NCI-H524 (cell line): Measurements from ENCODE around the gene HS3ST2.
"Not testable (repeated sequence)": the region's sequence is repeated elsewhere in the genome, so short reads cannot be mapped to it uniquely, and the experiment has no call there.

Source experiments
- DNase-seq, 2 experiments: peaks; one replicate each; lab custom pipeline; 2025; lab: John Stamatoyannopoulos, UW

Gene HS3ST2

GRCh38 chr16:22878955-22879354, 65.0 kb downstream of the HS3ST2 start:
- no peak for DNase-seq

DNA sequence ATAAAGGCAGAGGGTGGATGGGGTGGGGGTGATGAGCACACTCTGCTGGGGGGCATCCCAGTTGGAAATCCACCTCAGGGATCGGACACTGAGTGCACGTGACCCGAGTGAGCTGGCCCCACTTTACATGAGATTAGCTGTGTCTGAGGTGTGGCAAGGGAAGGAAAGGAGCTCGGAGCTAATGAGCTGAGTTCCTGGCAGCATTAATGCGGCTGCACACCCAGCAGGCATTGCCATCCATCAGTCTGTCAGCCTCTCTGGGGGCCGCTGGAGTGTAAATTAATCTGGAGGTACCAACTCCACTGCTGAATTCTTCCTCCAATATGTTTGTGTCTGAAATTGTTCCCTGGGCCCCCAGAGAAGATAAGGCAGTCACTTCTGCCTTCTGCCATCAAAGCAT, 65.5 kb downstream of the HS3ST2 start:
- no peak for DNase-seq

DNA sequence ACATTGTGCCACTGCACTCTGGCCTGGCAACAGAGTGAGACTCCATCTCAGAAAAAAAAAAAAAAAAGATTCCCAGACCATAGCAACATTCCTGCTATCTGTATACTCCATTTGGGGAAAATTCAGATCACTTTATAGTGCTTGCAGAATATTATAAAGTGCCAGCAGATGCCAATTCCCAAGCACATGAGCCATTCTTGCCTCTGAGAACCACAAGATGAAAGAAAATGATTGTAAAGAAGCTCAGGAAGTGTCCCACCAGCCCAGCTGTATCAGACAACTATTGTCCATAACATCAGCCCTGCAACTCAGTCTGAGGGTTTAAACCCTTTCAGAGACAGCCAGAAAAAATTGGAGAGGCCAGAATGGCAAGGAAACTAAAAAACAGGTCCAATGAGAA, 69.0 kb downstream of the HS3ST2 start:
- no peak for DNase-seq

GRCh38 chr16:22885951-22886350, 72.0 kb downstream of the HS3ST2 start:
- DNase-seq, result no peak

GRCh38 chr16:22886927-22887326, 73.0 kb downstream of the HS3ST2 start:
- DNase-seq, result no peak

- no peak for DNase-seq
Measured at GRCh38 chr16:22887445-22887844, 73.5 kb downstream of the HS3ST2 start.

- no peak for DNase-seq
Measured at GRCh38 chr16:22888791-22889190, 74.8 kb downstream of the HS3ST2 start.

DNA sequence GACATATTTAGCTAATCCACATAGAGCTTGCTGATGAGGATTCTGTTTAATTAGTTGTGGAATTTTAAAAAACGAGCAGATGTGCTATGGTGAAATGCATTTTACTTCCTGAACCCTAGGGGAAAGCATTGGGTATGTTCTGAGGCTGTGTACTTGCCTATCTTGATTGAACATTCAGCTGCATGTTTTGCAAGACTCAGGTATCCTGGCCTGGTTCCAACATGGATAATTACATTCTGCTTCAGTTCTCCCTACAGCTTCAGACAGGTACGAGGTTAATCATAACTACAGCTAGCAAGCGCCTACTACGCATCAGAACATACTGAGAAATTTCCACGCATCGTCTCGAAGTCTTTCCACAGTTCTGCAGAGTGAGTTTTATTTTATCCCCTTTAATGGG, 77.0 kb downstream of the HS3ST2 start:
- no peak for DNase-seq

DNA sequence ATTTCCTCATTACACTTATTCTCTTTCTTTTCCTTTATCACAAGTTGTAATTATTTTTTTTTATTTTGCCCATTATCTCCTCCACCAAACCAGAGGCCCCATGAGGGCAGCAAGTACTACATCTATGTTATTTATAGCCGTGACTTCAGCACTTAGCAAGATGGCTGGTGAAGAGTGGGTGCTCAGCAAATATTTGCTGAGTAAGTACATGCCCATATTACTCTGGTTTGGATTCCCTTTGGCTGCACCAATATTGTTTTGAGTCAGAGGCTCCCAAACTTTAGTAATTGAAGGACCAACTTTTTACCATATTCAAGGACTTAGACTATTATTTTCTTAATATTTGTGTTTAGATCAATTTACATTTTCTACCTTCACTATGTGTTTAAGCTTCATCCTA, 83.2 kb downstream of the HS3ST2 start:
- no peak for DNase-seq

DNA sequence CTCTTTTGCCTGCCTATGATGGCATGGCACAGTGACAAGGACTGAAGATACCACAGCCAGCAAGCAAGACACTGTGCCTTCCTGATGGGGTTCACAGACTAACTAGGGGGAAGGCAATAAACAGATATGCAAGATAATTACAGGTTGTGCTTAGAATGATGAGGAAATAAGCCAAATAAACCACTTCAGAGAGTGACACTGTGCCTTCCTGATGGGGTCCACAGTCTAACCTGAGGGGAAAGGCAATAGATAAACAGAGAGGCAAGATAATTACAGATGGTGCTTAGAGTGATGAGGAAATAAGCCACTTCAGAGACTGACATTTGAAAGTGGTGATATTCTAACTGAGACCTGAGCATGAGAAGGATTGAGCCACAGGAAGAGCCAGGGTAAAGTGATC, 84.2 kb downstream of the HS3ST2 start:
- DNase-seq, result no peak

DNA sequence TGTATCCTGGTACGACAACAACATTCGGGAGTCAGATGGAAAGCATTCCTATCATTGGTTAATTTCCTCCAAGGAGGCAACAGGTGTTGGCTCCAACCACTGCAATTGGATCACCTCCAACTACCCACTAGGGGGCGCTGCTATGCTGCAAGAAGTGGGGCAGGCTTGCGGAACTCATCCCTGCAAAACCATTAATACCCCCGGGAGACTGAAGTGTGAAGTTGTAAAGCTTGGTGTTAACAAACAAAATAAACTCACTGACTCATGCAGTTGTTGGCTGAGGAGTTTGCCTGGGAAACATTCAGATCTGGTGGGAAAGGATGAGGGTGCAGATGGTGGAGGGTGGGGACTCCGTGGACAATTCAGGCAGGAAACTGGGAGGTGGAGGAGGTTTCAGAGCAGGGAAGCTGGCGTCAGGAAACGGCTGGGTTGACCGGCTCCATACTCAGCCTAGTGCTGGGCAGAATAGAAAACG, 84.9 kb downstream of the HS3ST2 start:
- DNase-seq, result peak; percentile 32 to 72

DNA sequence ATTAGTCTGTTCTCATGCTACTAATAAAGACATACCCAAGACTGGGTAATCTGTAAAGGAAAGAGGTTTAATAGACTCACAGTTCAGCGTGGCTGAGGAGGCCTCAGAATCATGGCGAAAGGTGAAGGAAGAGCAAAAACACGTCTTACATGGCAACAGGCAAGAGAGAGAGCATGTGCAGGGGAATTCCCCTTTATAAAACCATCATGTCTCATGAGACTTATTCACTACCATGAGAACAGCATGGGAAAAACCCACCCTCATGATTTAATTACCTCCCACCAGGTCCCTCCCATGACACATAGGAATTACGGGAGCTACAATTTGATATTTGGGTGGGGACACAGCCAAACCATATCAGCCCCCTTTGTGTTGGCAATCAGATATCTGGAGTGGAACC, 85.6 kb downstream of the HS3ST2 start:
- DNase-seq, result not testable (repeated sequence)

DNA sequence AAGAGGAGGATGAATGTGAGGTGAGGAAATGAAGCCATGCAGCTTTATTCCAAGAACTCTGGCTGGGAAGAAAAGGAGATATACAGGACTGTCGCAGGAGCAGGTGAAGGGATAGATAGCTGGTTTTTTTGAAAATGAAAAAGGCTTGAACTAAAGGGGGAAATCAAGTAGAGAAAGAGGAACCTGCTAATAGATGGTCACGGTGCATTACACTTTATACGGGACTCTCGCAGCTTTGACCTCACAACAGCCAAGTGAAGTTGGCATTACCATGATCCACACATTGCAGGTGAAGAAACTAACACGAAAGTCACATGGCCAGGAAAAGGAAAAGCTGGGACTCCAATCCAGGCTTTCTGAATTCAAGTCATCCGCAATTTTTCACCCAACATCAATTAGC, 86.9 kb downstream of the HS3ST2 start:
- no peak for DNase-seq

- DNase-seq, result no peak
Measured at GRCh38 chr16:22901563-22901962, 87.6 kb downstream of the HS3ST2 start.

GRCh38 chr16:22903716-22904115, 89.8 kb downstream of the HS3ST2 start:
- DNase-seq, result no peak

- DNase-seq, result no peak
Measured at GRCh38 chr16:22912654-22913053, 98.7 kb downstream of the HS3ST2 start.

DNA sequence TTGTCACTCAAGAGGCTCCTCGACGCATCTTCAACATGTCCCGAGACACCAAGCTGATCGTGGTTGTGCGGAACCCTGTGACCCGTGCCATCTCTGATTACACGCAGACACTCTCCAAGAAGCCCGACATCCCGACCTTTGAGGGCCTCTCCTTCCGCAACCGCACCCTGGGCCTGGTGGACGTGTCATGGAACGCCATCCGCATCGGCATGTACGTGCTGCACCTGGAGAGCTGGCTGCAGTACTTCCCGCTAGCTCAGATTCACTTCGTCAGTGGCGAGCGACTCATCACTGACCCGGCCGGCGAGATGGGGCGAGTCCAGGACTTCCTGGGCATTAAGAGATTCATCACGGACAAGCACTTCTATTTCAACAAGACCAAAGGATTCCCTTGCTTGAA, 101.0 kb downstream of the HS3ST2 start:
- no peak for DNase-seq

DNA sequence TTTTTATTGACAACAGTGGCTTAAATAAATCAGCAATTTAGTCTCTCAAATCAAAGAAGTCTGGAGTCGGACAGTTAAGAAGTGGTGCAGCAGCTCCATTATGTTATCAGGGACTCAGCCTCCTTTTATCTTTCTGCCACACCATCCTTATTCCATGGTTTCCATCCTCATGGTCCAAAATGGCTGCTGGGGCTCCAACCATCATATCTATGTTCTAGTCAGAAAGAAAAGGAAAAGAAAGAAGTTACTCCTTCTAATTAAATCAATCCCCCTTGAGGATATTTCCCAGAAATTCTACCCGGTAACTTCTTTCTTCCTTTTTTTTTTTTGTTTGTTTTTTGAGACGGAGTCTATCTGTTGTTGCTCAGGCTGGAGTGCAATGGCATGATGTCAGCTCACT, 109.5 kb downstream of the HS3ST2 start:
- DNase-seq, result no peak

DNA sequence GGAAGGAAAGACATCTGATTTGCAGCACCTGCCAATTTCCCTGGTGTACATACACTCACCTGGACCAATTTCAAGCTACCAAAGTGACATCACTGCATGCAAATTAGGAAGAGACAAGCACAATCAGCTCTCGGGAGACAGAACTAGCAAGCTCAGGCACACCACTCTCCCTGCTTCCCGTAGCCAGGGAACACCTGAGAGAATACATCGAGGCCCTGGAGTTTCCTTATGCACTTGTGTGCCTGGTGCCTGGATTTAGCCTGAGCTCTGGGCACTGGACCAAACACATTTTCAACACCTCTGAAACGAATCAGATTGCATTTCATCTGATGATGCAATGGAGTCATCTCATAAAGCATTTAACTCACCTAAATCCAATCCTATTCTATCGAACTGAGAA, 110.5 kb downstream of the HS3ST2 start:
- no peak for DNase-seq

GRCh38 chr16:22926105-22926751, 112.3 kb downstream of the HS3ST2 start:
- no peak for DNase-seq

GRCh38 chr16:22927306-22927705, 113.3 kb downstream of the HS3ST2 start:
- DNase-seq, result no peak

- no peak for DNase-seq
Measured at GRCh38 chr16:22928882-22929435, 115.0 kb downstream of the HS3ST2 start.

DNA sequence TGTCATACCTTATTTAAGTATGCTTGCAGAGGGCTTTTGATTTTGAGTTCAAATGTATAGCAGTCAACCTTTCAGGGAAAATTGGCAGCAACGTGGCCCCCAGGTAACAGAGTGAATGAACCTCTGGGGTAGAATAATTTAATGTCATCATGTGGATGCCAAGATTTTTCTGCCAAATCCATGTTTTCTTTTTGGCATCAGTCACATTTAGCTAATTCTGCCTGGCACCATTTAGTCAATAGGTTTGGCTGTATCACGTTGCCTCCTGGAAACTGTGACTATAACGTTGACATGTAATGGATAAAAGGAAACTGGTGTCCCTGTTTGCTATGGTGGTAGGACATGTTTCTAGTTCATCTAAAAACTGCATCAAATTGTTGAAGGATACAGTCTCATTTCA, 115.5 kb downstream of the HS3ST2 start:
- DNase-seq, result no peak
